PC-3 (cell line): Measurements from ENCODE around the gene LHX2. TPM values are rescaled to one million over a fixed set of nuclear protein-coding genes. Genes with fewer than 3 reads are reported as not detected.

ENCODE experiments used
- ATAC-seq: fragments of 200-7000 bp; cut with Tn5 transposase; 2 replicates; pipeline ENCODE4 v1.9.1; 2020; ENCODE audit warnings: mild to moderate bottlenecking, moderate library complexity
- BruUV-seq: library from RNA; stranded (reverse); fragments of 400-500 nt; replicated peaks from 2 replicates; lab custom pipeline; 2021; lab: Mats Ljungman, UMichigan
- CTCF ChIA-PET: fragments of 300-600 bp; sonication (Branson Sonifier 250); formaldehyde crosslinking; loops from one replicate; lab custom pipeline; 2022; ENCODE audit warnings: antibody characterized with exemption; lab: Charles Lee
- POLR2A ChIA-PET: fragments of 300-600 bp; sonication (Branson Sonifier 250); formaldehyde crosslinking; loops from one replicate; lab custom pipeline; 2022; ENCODE audit warnings: antibody characterized with exemption; ENCODE audit not compliant: unreplicated experiment; lab: Charles Lee
- DNase-seq: peaks from one replicate; pipeline ENCODE4 v3.0.0-alpha.2; 2015
- H2AFZ ChIP-seq: fragments of 300-600 bp; sonication (generic); 2 replicates; pipeline ENCODE4 v1.6.0; 2016; ENCODE audit warnings: antibody characterized with exemption, low read length
- H3F3A ChIP-seq: fragments of 300-600 bp; sonication (generic); one replicate; pipeline ENCODE4 v1.6.0; 2017; ENCODE audit warnings: antibody characterized with exemption, low read length, control low read depth, mild to moderate bottlenecking; ENCODE audit not compliant: unreplicated experiment
- H3K27ac ChIP-seq: fragments of 300-600 bp; sonication (generic); 2 replicates; pipeline ENCODE4 v1.5.1; 2016; ENCODE audit warnings: mild to moderate bottlenecking, low read length
- H3K27me3 ChIP-seq: fragments of 300-600 bp; sonication (generic); 2 replicates; pipeline ENCODE4 v1.6.1; 2016; ENCODE audit warnings: low read length, mixed read lengths
- H3K36me3 ChIP-seq: fragments of 300-600 bp; sonication (generic); 2 replicates; pipeline ENCODE4 v1.6.1; 2016; ENCODE audit warnings: low read depth, mixed run types, low read length, mixed read lengths
- H3K4me1 ChIP-seq: fragments of 300-600 bp; sonication (generic); 2 replicates; pipeline ENCODE4 v1.5.1; 2016; ENCODE audit warnings: low read length; ENCODE audit not compliant: insufficient read depth
- H3K4me2 ChIP-seq: fragments of 300-600 bp; sonication (generic); 2 replicates; pipeline ENCODE4 v1.6.0; 2016; ENCODE audit warnings: low read length
- H3K4me3 ChIP-seq: fragments of 300-600 bp; sonication (generic); 2 replicates; pipeline ENCODE4 v1.5.1; 2016; ENCODE audit warnings: mild to moderate bottlenecking, low read length, mixed read lengths
- H3K79me2 ChIP-seq: fragments of 300-600 bp; sonication (generic); 2 replicates; pipeline ENCODE4 v1.6.1; 2017; ENCODE audit warnings: low read length, mixed read lengths
- H3K9ac ChIP-seq: fragments of 300-600 bp; sonication (generic); 2 replicates; pipeline ENCODE4 v1.6.0; 2016; ENCODE audit warnings: mild to moderate bottlenecking, low read length
- H3K9me2 ChIP-seq: fragments of 300-600 bp; sonication (generic); replicated peaks from 2 replicates; pipeline ENCODE4 v1.6.1; 2016; ENCODE audit warnings: mixed run types, low read length, mixed read lengths
- H3K9me3 ChIP-seq: fragments of 300-600 bp; sonication (generic); 2 replicates; pipeline ENCODE4 v1.6.1; 2016; ENCODE audit warnings: low read length, mixed read lengths
- H4K20me1 ChIP-seq: fragments of 300-600 bp; sonication (generic); 2 replicates; pipeline ENCODE4 v1.6.1; 2016; ENCODE audit warnings: low read length, mixed read lengths
- EZH2 ChIP-seq: fragments of 300-600 bp; sonication (generic); IDR thresholded peaks from one replicate; pipeline ENCODE4 v1.6.1; 2017; ENCODE audit warnings: antibody characterized with exemption, mild to moderate bottlenecking, low read length; ENCODE audit not compliant: unreplicated experiment
- EZH2phosphoT487 ChIP-seq: fragments of 300-600 bp; sonication (generic); IDR thresholded peaks from 2 replicates; pipeline ENCODE4 v1.6.1; 2018; ENCODE audit warnings: mild to moderate bottlenecking, antibody characterized with exemption, low read length, borderline replicate concordance
- intact Hi-C: fragments of 100-400 bp; cut with micrococcal nuclease; formaldehyde crosslinking; loops from 2 replicates; pipeline ENCODE4 v1.9.0; 2023
- total RNA-seq: library from RNA; depleted of rRNA; stranded (reverse); fragments of >200 nt; gene quantifications from 2 replicates; pipeline ENCODE4 v1.2.3, GENCODE V29; 2014
- TF ChIP-seq, protein P1 (sequence below): fragments of 300-600 bp; sonication (generic); conservative IDR thresholded peaks from 2 replicates; pipeline ENCODE4 v1.5.1; 2017; ENCODE audit warnings: antibody characterized with exemption, low read depth, mild to moderate bottlenecking, low read length

Gene LHX2
- total RNA-seq, 1 experiment from 2014 or later, result 1.1 TPM

- H3K79me2 ChIP-seq, result no peaks in the 10 kb centered on the region
- no peak for TF ChIP-seq EZH2phosphoT487
- TF ChIP-seq EZH2, result no peak
- TF ChIP-seq, protein P1, sequence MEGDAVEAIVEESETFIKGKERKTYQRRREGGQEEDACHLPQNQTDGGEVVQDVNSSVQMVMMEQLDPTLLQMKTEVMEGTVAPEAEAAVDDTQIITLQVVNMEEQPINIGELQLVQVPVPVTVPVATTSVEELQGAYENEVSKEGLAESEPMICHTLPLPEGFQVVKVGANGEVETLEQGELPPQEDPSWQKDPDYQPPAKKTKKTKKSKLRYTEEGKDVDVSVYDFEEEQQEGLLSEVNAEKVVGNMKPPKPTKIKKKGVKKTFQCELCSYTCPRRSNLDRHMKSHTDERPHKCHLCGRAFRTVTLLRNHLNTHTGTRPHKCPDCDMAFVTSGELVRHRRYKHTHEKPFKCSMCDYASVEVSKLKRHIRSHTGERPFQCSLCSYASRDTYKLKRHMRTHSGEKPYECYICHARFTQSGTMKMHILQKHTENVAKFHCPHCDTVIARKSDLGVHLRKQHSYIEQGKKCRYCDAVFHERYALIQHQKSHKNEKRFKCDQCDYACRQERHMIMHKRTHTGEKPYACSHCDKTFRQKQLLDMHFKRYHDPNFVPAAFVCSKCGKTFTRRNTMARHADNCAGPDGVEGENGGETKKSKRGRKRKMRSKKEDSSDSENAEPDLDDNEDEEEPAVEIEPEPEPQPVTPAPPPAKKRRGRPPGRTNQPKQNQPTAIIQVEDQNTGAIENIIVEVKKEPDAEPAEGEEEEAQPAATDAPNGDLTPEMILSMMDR, result no peak
- H3K4me2 ChIP-seq, result no peak overlapping the region
- BruUV-seq, result no TSS peak
- no peaks in the 10 kb centered on the region for H3K9me3 ChIP-seq
- no peak overlapping the region for H2AFZ ChIP-seq
- no peak overlapping the region for H3K27ac ChIP-seq
- ATAC-seq (no peak), DNase-seq (no peak)
- CTCF ChIA-PET, result no interaction called here
- no peaks in the 10 kb centered on the region for H3K36me3 ChIP-seq
- no peaks in the 10 kb centered on the region for H3F3A ChIP-seq
- no peaks in the 10 kb centered on the region for H3K9me2 ChIP-seq
- no peak overlapping the region for H3K9ac ChIP-seq
- H3K4me3 ChIP-seq, result no peak overlapping the region
- POLR2A ChIA-PET, result no interaction called here
- intact Hi-C loops, result no loop called here
- no peaks in the 10 kb centered on the region for H4K20me1 ChIP-seq
- no peaks in the 10 kb centered on the region for H3K4me1 ChIP-seq
- no peaks in the 10 kb centered on the region for H3K27me3 ChIP-seq
Measured at GRCh38 chr9:124046189-124046588, 34.6 kb downstream of the LHX2 start.

DNA sequence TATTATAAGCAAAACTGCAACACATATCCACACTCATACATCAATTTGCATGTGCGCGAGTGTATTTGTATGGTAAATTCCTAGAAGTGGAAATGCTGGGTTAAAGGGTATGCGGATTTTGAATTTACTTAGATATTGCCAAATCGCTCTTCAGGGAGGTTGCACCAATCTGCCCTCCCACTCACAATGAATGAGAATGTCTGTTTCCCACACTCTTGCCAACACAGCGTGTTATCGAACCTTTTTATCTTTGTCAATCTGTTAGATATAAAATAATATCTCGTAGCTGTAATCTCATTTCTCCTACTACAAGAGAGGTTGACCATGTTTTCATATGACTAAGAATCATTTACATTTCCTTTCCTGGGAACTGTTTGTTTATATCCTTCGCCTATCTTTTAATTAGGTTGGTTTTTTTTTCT, 35.7 kb downstream of the LHX2 start:
- intact Hi-C loops, result no loop called here
- DNase-seq, result no peak
- Histone ChIP-seq H4K20me1 (no peaks in the 10 kb centered on the region), H3K9me2 (no peaks in the 10 kb centered on the region), H3K36me3 (no peaks in the 10 kb centered on the region), H3K4me1 (no peaks in the 10 kb centered on the region), H2AFZ (no peak overlapping the region), H3K9ac (no peak overlapping the region), H3F3A (no peaks in the 10 kb centered on the region), H3K4me2 (no peak overlapping the region), H3K9me3 (no peaks in the 10 kb centered on the region), H3K27me3 (no peaks in the 10 kb centered on the region), H3K27ac (no peak overlapping the region), H3K79me2 (no peaks in the 10 kb centered on the region), H3K4me3 (no peak overlapping the region)
- ChIA-PET POLR2A (no interaction called here), CTCF (interaction anchor here (0.6 kb wide), 1 partner anchor 503 kb away, joined by 6 read pairs; no protein-coding TSS in a partner anchor)
- TF ChIP-seq EZH2phosphoT487 (no peak), EZH2 (no peak)
- TF ChIP-seq, protein P1, result no peak
- ATAC-seq, result no peak
- no TSS peak for BruUV-seq

- Histone ChIP-seq H3K4me3 (no peak overlapping the region), H3F3A (no peaks in the 10 kb centered on the region), H2AFZ (no peak overlapping the region), H3K9me2 (no peaks in the 10 kb centered on the region), H3K4me2 (no peak overlapping the region), H3K9ac (no peak overlapping the region), H3K27me3 (no peaks in the 10 kb centered on the region), H3K9me3 (no peaks in the 10 kb centered on the region), H3K27ac (no peak overlapping the region), H3K36me3 (no peaks in the 10 kb centered on the region), H3K79me2 (no peaks in the 10 kb centered on the region), H3K4me1 (peaks cover 11% of the 10 kb centered on the region; the same call in 1 of the 2 replicates), H4K20me1 (no peaks in the 10 kb centered on the region)
- BruUV-seq, result no TSS peak
- intact Hi-C loops, result no loop called here
- ChIA-PET POLR2A (no interaction called here), CTCF (interaction anchor here (0.6 kb wide), 1 partner anchor 40 kb away, joined by 3 read pairs; no protein-coding TSS in a partner anchor)
- DNase-seq (no peak), ATAC-seq (no peak)
- TF ChIP-seq, protein P1, result no peak
- TF ChIP-seq EZH2phosphoT487 (no peak), EZH2 (no peak)
Measured at GRCh38 chr9:124050955-124051354, 39.4 kb downstream of the LHX2 start.
